Measurements from ENCODE around the gene SEMA3E. TPM values are rescaled to one million over a fixed set of nuclear protein-coding genes. Genes with fewer than 3 reads are reported as not detected.

Gene SEMA3E
- total RNA-seq, 3 donors from 2014 or later (not counting 1 experiment from before 2014, with no cell fraction given), result not detected

DNA sequence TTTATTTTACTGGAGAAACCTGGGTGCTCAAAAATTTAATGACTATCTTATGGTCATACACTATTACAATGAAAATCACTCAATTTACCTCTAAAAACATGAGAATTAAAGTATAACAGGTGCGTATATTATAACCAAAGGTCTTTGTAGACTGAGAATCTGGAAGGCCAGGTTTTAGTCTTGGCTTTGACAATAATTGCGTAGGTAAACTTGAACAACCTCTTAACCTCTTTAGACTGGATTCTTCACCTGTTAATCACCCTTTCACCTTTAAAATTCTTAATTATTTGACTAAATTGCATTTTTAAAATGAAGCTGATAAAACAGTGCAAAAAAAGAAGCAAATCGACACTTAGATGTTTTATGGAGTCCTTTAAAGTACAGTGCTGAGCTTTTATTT is 156.1 kb downstream of the SEMA3E start:
- Histone ChIP-seq H3K9me3 (ENCODE audit: control insufficient read depth, insufficient read depth, low read length) (no peaks in the 10 kb centered on the region), H3K27me3 (ENCODE audit: control insufficient read depth, insufficient read depth, low read length) (no peaks in the 10 kb centered on the region), H3K4me3 (ENCODE audit: low read length) (no peak overlapping the region), H3K36me3 (ENCODE audit: control insufficient read depth, insufficient read depth, low read length) (no peaks in the 10 kb centered on the region), H3K27ac (ENCODE audit: low read length) (no peak overlapping the region), H3K4me1 (ENCODE audit: control insufficient read depth, insufficient read depth, low read length) (no peaks in the 10 kb centered on the region)
- ATAC-seq (no peak), DNase-seq (no peak)
- no peaks in the 10 kb centered on the region for H3K4me1 Mint-ChIP-seq
- H3K36me3 Mint-ChIP-seq, result no peaks in the 10 kb centered on the region
- no peaks in the 10 kb centered on the region for H3K27me3 Mint-ChIP-seq (ENCODE audit: low read depth in 2 of 2)
- TF ChIP-seq, protein P1, sequence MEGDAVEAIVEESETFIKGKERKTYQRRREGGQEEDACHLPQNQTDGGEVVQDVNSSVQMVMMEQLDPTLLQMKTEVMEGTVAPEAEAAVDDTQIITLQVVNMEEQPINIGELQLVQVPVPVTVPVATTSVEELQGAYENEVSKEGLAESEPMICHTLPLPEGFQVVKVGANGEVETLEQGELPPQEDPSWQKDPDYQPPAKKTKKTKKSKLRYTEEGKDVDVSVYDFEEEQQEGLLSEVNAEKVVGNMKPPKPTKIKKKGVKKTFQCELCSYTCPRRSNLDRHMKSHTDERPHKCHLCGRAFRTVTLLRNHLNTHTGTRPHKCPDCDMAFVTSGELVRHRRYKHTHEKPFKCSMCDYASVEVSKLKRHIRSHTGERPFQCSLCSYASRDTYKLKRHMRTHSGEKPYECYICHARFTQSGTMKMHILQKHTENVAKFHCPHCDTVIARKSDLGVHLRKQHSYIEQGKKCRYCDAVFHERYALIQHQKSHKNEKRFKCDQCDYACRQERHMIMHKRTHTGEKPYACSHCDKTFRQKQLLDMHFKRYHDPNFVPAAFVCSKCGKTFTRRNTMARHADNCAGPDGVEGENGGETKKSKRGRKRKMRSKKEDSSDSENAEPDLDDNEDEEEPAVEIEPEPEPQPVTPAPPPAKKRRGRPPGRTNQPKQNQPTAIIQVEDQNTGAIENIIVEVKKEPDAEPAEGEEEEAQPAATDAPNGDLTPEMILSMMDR (IDR thresholded peaks at IDR 0.05), result no peak
- WGBS (ENCODE audit: insufficient coverage), result 88% methylated on average over 3 of the region's 3 CpGs
- intact Hi-C loops (cut with micrococcal nuclease), result no loop called here
- no peak overlapping the region for H3K27ac Mint-ChIP-seq
- no peak overlapping the region for H3K4me3 Mint-ChIP-seq
- peaks cover 10 to 11% of the 10 kb centered on the region in 2 donors for H3K9me3 Mint-ChIP-seq

DNA sequence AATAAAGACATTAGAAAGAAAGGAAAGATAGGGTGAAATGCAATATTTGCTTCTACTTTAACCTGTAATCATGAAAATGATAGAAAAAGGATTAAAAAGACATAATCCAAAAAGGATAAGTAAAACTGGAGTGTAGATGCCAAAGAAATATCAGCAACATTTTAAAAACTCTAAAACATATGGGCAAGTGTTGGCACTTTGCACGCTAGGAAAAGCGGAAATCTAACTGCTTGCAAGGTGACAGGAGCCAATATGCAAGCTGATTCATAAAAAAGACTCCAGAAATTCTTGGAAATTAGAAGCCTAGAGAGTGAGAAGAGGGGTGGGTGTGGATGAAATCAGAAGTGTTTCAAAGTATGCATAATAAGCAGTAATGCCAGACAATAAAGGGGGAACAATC is 161.1 kb downstream of the SEMA3E start:
- ATAC-seq, result no peak
- Histone ChIP-seq H3K27me3 (ENCODE audit: control insufficient read depth, insufficient read depth, low read length) (no peaks in the 10 kb centered on the region), H3K4me1 (ENCODE audit: control insufficient read depth, insufficient read depth, low read length) (no peaks in the 10 kb centered on the region), H3K36me3 (ENCODE audit: control insufficient read depth, insufficient read depth, low read length) (no peaks in the 10 kb centered on the region), H3K9me3 (ENCODE audit: control insufficient read depth, insufficient read depth, low read length) (no peaks in the 10 kb centered on the region), H3K4me3 (ENCODE audit: low read length) (no peak overlapping the region), H3K27ac (ENCODE audit: low read length) (no peak overlapping the region)
- no peak for DNase-seq
- H3K9me3 Mint-ChIP-seq, result peaks cover 22 to 29% of the 10 kb centered on the region in 2 donors
- no peak overlapping the region for H3K4me3 Mint-ChIP-seq
- no peaks in the 10 kb centered on the region for H3K27me3 Mint-ChIP-seq (ENCODE audit: low read depth in 2 of 2)
- no peaks in the 10 kb centered on the region for H3K4me1 Mint-ChIP-seq
- H3K27ac Mint-ChIP-seq, result no peak overlapping the region
- WGBS (ENCODE audit: insufficient coverage), result 93% methylated on average over 2 of the region's 2 CpGs
- TF ChIP-seq, protein P1 (IDR thresholded peaks at IDR 0.05), result no peak
- intact Hi-C loops (cut with micrococcal nuclease), result no loop called here
- no peaks in the 10 kb centered on the region for H3K36me3 Mint-ChIP-seq

DNA sequence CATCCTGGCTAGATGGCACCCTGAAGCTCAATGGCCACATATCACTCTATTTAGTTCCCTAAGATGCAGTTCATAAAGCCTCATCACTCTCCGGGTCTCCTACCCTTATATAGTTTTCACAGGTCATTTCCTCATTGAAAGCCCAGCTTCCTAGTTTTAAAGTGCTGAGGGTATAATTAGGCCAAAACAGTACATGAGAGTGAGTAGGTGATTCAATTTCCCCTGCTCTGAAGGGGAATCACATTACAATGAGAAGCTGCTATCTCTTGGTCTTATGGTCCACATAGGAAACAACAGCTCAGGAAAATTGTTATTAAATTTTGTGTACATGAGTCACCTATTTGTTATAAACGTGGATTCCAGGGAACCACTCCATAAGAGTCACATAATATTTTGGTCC is 162.0 kb downstream of the SEMA3E start:
- Mint-ChIP-seq H3K36me3 (no peaks in the 10 kb centered on the region), H3K27ac (no peak overlapping the region), H3K4me3 (no peak overlapping the region), H3K9me3 (peaks cover 25 to 33% of the 10 kb centered on the region in 2 donors), H3K4me1 (no peaks in the 10 kb centered on the region), H3K27me3 (ENCODE audit: low read depth in 2 of 2) (no peaks in the 10 kb centered on the region)
- Histone ChIP-seq H3K9me3 (ENCODE audit: control insufficient read depth, insufficient read depth, low read length) (no peaks in the 10 kb centered on the region), H3K4me1 (ENCODE audit: control insufficient read depth, insufficient read depth, low read length) (no peaks in the 10 kb centered on the region), H3K4me3 (ENCODE audit: low read length) (no peak overlapping the region), H3K27me3 (ENCODE audit: control insufficient read depth, insufficient read depth, low read length) (no peaks in the 10 kb centered on the region), H3K27ac (ENCODE audit: low read length) (no peak overlapping the region), H3K36me3 (ENCODE audit: control insufficient read depth, insufficient read depth, low read length) (no peaks in the 10 kb centered on the region)
- TF ChIP-seq, protein P1 (IDR thresholded peaks at IDR 0.05), result no peak
- DNase-seq (no peak), ATAC-seq (no peak)
- intact Hi-C loops (cut with micrococcal nuclease), result no loop called here
- no CpG with 5 or more reads among the region's 2 CpGs for WGBS (ENCODE audit: insufficient coverage)

DNA sequence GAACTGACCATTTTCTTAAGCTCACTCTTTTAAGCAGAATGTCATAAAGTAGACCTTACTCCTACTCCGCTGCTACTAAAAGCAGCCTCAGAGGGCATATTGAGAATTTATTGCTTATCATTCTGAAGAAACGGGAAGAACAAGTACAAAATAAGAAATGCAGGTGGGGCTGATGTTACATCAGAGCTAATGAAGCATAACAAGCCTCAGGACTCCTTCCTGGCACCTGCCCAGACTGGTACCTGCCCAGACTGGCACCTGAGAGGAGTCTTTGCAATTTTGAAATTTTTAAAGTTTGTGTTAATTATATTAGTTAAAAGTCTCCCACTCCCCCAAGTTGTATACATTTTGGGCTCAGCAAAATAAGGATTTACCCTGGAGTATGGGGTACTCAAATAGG is 162.4 kb downstream of the SEMA3E start:
- no peaks in the 10 kb centered on the region for H3K36me3 ChIP-seq (ENCODE audit: control insufficient read depth, insufficient read depth, low read length)
- DNase-seq (no peak), ATAC-seq (no peak)
- Mint-ChIP-seq H3K4me3 (no peak overlapping the region), H3K27ac (no peak overlapping the region), H3K36me3 (no peaks in the 10 kb centered on the region), H3K27me3 (ENCODE audit: low read depth in 2 of 2) (no peaks in the 10 kb centered on the region), H3K9me3 (peaks cover 25 to 35% of the 10 kb centered on the region in 2 donors), H3K4me1 (no peaks in the 10 kb centered on the region)
- no peaks in the 10 kb centered on the region for H3K9me3 ChIP-seq (ENCODE audit: control insufficient read depth, insufficient read depth, low read length)
- no peaks in the 10 kb centered on the region for H3K27me3 ChIP-seq (ENCODE audit: control insufficient read depth, insufficient read depth, low read length)
- no peak overlapping the region for H3K4me3 ChIP-seq (ENCODE audit: low read length)
- WGBS (ENCODE audit: insufficient coverage), result 74% methylated on average over 2 of the region's 2 CpGs
- no peaks in the 10 kb centered on the region for H3K4me1 ChIP-seq (ENCODE audit: control insufficient read depth, insufficient read depth, low read length)
- intact Hi-C loops (cut with micrococcal nuclease), result no loop called here
- no peak overlapping the region for H3K27ac ChIP-seq (ENCODE audit: low read length)
- TF ChIP-seq, protein P1 (IDR thresholded peaks at IDR 0.05), result no peak

Data from natural killer cell (primary cell).